GM19099 (cell line): Measurements from ENCODE around the gene INO80.

Source experiments
- POLR2A ChIP-seq: IDR thresholded peaks from 3 replicates; pipeline ENCODE4 v1.6.1; 2011; ENCODE audit warnings: low read depth; ENCODE audit not compliant: insufficient read length; ENCODE audit errors: extremely low read depth

The INO80 gene

GRCh38 chr15:41124058-41124457 lies 8.0 kb upstream of the INO80 start:
- no peak for TF ChIP-seq POLR2A

GRCh38 chr15:41122849-41123248 lies 6.8 kb upstream of the INO80 start:
- TF ChIP-seq POLR2A = no peak

GRCh38 chr15:41121951-41122350 lies 5.9 kb upstream of the INO80 start:
- no peak for TF ChIP-seq POLR2A

- no peak for TF ChIP-seq POLR2A
Observed at GRCh38 chr15:41116962-41117252, 827 bp upstream of the INO80 start.

- no peak for TF ChIP-seq POLR2A
Observed at GRCh38 chr15:41115652-41116115, 396 bp downstream of the INO80 start.

- no peak for TF ChIP-seq POLR2A
Observed at GRCh38 chr15:41115161-41115651, 874 bp downstream of the INO80 start.

GRCh38 chr15:41106947-41107346 lies 9.1 kb downstream of the INO80 start:
- no peak for TF ChIP-seq POLR2A

GRCh38 chr15:41105348-41106334 lies 10.4 kb downstream of the INO80 start:
- no peak for TF ChIP-seq POLR2A

GRCh38 chr15:41104234-41104633 lies 11.8 kb downstream of the INO80 start:
- TF ChIP-seq POLR2A = no peak

- TF ChIP-seq POLR2A = no peak
Observed at GRCh38 chr15:41102854-41103253, 13.2 kb downstream of the INO80 start.

GRCh38 chr15:41096178-41096577 lies 19.9 kb downstream of the INO80 start:
- TF ChIP-seq POLR2A = no peak

GRCh38 chr15:41085029-41085428 lies 31.1 kb downstream of the INO80 start:
- no peak for TF ChIP-seq POLR2A

- no peak for TF ChIP-seq POLR2A
Observed at GRCh38 chr15:41080144-41080543, 35.9 kb downstream of the INO80 start.

GRCh38 chr15:41079717-41080116 lies 36.4 kb downstream of the INO80 start:
- TF ChIP-seq POLR2A = no peak

- TF ChIP-seq POLR2A = no peak
Observed at GRCh38 chr15:41078125-41078524, 38.0 kb downstream of the INO80 start.

GRCh38 chr15:41073028-41073427 lies 43.1 kb downstream of the INO80 start:
- no peak for TF ChIP-seq POLR2A
